ENCODE results near the gene NTN5.

The NTN5 gene

GRCh38 chr19:48614436-48615230 is 58.2 kb downstream of the NTN5 start, which contains the start of gene FAM83E:
Gene FAM83E (minus strand): TSS chr19:48615076. CDS start chr19:48613372, 1,704 bp downstream.
- H3K4me1 ChIP-seq (ENCODE audit: control insufficient read depth in 1 of 2, insufficient read depth in 2 of 2, low read length in 2 of 2): peaks cover 11 to 28% of the 10 kb centered on the region in 2 donors
- H3K9me3 ChIP-seq (ENCODE audit: control insufficient read depth in 1 of 2, low read length in 2 of 2): no peaks in the 10 kb centered on the region
- H3K27me3 ChIP-seq (ENCODE audit: low read depth, low read length): no peaks in the 10 kb centered on the region
- H3K36me3 ChIP-seq (ENCODE audit: control insufficient read depth in 1 of 2, insufficient read depth in 2 of 2, low read length in 2 of 2): peaks cover 16 to 31% of the 10 kb centered on the region in 2 donors
- peak within 1 kb of the TSS; percentile 77 for H3K27ac ChIP-seq (ENCODE audit: low read length)
- peak within 1 kb of the TSS in 1 of 2 donors; percentile 37 for H3K4me3 ChIP-seq (ENCODE audit: low read depth in 1 of 2, low read length in 2 of 2)

DNA sequence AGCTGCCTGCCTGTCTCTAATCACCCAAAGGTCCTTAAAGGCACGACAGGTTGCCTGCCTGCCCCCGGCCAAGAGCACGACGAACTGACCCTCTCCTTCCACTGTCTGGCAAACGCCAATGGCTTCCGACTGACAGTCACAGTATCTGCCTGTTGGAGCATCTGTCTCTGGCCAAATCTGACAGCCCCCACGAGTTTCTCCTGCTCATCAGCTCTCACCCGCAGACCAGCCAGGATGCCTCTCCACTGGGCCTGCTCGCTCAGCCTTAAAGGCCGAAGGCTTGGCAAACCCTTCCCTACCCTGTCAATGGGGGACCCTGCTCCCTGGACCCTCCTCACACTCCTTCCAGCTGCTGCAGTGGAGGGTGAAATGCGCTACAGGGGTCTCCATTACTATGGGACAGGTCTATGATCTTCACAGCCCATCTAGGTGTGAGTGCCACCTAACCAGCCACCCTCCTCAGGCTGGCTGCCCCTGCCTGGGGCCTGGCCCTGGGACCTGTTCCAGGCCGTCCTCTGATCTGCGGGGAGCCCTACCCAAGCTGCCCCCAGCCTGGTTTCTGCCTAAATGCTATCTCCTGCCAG is 58.9 kb downstream of the NTN5 start:
- Histone ChIP-seq H3K27ac (ENCODE audit: low read length) (peak overlapping the region; percentile 77), H3K36me3 (ENCODE audit: control insufficient read depth in 1 of 2, insufficient read depth in 2 of 2, low read length in 2 of 2) (peaks cover 16 to 31% of the 10 kb centered on the region in 2 donors), H3K4me1 (ENCODE audit: control insufficient read depth in 1 of 2, insufficient read depth in 2 of 2, low read length in 2 of 2) (peaks cover 11 to 27% of the 10 kb centered on the region in 2 donors), H3K9me3 (ENCODE audit: control insufficient read depth in 1 of 2, low read length in 2 of 2) (no peaks in the 10 kb centered on the region), H3K4me3 (ENCODE audit: low read depth in 1 of 2, low read length in 2 of 2) (peak overlapping the region in 1 of 2 donors; percentile 37), H3K27me3 (ENCODE audit: low read depth, low read length) (no peaks in the 10 kb centered on the region)

DNA sequence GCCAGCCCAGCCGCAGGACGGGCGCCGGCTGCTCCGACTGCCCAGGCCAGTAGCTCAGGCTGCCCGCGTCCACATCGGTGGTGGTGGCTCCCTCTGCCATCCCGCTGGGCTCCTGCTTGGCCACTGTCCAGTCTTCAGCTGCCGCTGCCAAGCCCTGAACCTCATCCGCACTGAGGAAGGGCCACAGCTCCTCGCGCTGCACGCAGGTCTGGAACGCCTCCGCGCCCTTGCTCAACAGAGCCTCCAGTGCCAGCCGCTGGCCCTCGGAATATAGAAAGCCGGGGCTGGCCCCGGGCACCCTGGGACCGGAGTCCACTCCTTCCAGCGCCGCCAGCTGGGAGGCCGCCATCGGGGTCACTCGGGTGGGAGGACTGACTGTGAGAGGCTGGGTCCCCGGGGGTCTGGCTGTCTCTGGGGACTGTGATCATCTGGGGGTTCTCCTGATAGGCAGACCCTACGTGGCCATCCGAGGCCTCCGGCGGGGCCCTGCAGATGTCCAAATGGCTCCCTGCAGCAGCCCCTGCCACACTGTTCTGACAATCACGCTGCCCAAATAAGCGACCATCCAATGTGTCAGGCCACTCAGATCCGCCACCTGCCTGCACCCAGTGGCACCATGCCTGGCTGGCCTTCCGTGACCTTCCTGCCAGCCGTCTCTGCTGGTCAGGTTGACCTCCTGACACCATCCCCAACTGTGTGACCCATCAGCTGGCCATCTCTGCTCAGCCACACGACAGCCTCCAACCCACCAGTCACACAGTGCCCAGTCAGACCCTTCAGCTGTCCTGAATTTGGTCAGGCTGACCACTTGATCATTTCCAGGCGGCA is 59.6 kb downstream of the NTN5 start:
- peak overlapping the region in 1 of 2 donors; percentile 37 for H3K4me3 ChIP-seq (ENCODE audit: low read depth in 1 of 2, low read length in 2 of 2)
- peak overlapping the region; percentile 77 for H3K27ac ChIP-seq (ENCODE audit: low read length)
- H3K9me3 ChIP-seq (ENCODE audit: control insufficient read depth in 1 of 2, low read length in 2 of 2): no peaks in the 10 kb centered on the region
- H3K36me3 ChIP-seq (ENCODE audit: control insufficient read depth in 1 of 2, insufficient read depth in 2 of 2, low read length in 2 of 2): peaks cover 16 to 31% of the 10 kb centered on the region in 2 donors
- no peaks in the 10 kb centered on the region for H3K27me3 ChIP-seq (ENCODE audit: low read depth, low read length)
- H3K4me1 ChIP-seq (ENCODE audit: control insufficient read depth in 1 of 2, insufficient read depth in 2 of 2, low read length in 2 of 2): peaks cover 11 to 25% of the 10 kb centered on the region in 2 donors

DNA sequence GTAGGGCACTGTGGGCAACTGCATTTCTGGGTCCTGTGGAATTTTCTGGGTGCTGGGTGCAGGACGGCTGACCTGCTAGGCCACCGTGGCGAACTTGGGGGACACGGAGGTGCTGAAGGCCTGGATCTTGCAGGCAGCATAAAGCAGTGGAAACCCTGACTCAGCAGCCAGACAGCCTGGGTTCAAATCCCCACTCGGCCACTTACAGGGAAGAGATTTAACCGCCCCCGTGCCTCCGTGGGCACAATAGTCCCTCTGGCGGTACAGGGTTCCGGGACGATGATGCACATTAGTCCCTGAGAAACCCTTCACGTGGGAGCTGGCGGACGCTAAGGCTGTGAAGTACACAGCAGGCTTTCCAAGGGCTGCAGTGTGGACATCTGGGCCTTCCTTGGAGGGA is 60.9 kb downstream of the NTN5 start:
- H3K9me3 ChIP-seq (ENCODE audit: control insufficient read depth in 1 of 2, low read length in 2 of 2): no peaks in the 10 kb centered on the region
- H3K27me3 ChIP-seq (ENCODE audit: low read depth, low read length): no peaks in the 10 kb centered on the region
- H3K4me1 ChIP-seq (ENCODE audit: control insufficient read depth in 1 of 2, insufficient read depth in 2 of 2, low read length in 2 of 2): peaks cover 0 to 11% of the 10 kb centered on the region in 2 donors
- H3K4me3 ChIP-seq (ENCODE audit: low read depth in 1 of 2, low read length in 2 of 2): no peak overlapping the region
- H3K36me3 ChIP-seq (ENCODE audit: control insufficient read depth in 1 of 2, insufficient read depth in 2 of 2, low read length in 2 of 2): peaks cover 10 to 22% of the 10 kb centered on the region in 2 donors
- H3K27ac ChIP-seq (ENCODE audit: low read length): no peak overlapping the region
